ENCODE measurements around the gene TBC1D1.
A peak's percentile ranks its signal among the peaks of the same experiment; 100 is the strongest.

The TBC1D1 gene

GRCh38 chr4:38157592-38157991, 266.7 kb downstream of the TBC1D1 start:
- Histone ChIP-seq H3K27me3 (ENCODE audit: insufficient read depth, low read length) (no peaks in the 10 kb centered on the region), H3K9me3 (ENCODE audit: insufficient read depth, low read depth, low read length) (no peaks in the 10 kb centered on the region), H3K4me1 (ENCODE audit: insufficient read depth, low read length) (peaks cover 10% of the 10 kb centered on the region; the same call in 1 of the 2 replicates), H3K4me3 (ENCODE audit: low read length) (no peak overlapping the region), H3K36me3 (ENCODE audit: insufficient read depth, low read depth, low read length) (no peaks in the 10 kb centered on the region), H3K9ac (ENCODE audit: low read depth, low read length) (no peak overlapping the region), H3K27ac (ENCODE audit: low read length) (no peak overlapping the region)

GRCh38 chr4:38160487-38161207, 269.8 kb downstream of the TBC1D1 start:
- Histone ChIP-seq H3K4me1 (ENCODE audit: insufficient read depth, low read length) (peaks cover 10% of the 10 kb centered on the region; the same call in 1 of the 2 replicates), H3K4me3 (ENCODE audit: low read length) (no peak overlapping the region)

GRCh38 chr4:38161208-38162113, 270.6 kb downstream of the TBC1D1 start:
- Histone ChIP-seq H3K27me3 (ENCODE audit: insufficient read depth, low read length) (no peaks in the 10 kb centered on the region), H3K9ac (ENCODE audit: low read depth, low read length) (no peak overlapping the region), H3K9me3 (ENCODE audit: insufficient read depth, low read depth, low read length) (peaks cover 8% of the 10 kb centered on the region; the same call in 1 of the 2 replicates), H3K4me1 (ENCODE audit: insufficient read depth, low read length) (peaks cover 10% of the 10 kb centered on the region; the same call in 1 of the 2 replicates), H3K27ac (ENCODE audit: low read length) (no peak overlapping the region), H3K36me3 (ENCODE audit: insufficient read depth, low read depth, low read length) (no peaks in the 10 kb centered on the region), H3K4me3 (ENCODE audit: low read length) (no peak overlapping the region)

More at GRCh38 chr4:38160487-38161207, 269.8 kb downstream of the TBC1D1 start:
- no peaks in the 10 kb centered on the region for H3K27me3 ChIP-seq (ENCODE audit: insufficient read depth, low read length)
- H3K9me3 ChIP-seq (ENCODE audit: insufficient read depth, low read depth, low read length) = peaks cover 8% of the 10 kb centered on the region; the same call in 1 of the 2 replicates
- H3K27ac ChIP-seq (ENCODE audit: low read length) = no peak overlapping the region
- H3K9ac ChIP-seq (ENCODE audit: low read depth, low read length) = peak overlapping the region; percentile 14; the same call in 1 of the 2 replicates
- H3K36me3 ChIP-seq (ENCODE audit: insufficient read depth, low read depth, low read length) = no peaks in the 10 kb centered on the region

- peaks cover 10% of the 10 kb centered on the region; the same call in 1 of the 2 replicates for H3K4me1 ChIP-seq (ENCODE audit: insufficient read depth, low read length)
- no peaks in the 10 kb centered on the region for H3K27me3 ChIP-seq (ENCODE audit: insufficient read depth, low read length)
- no peak overlapping the region for H3K4me3 ChIP-seq (ENCODE audit: low read length)
- H3K9ac ChIP-seq (ENCODE audit: low read depth, low read length) = no peak overlapping the region
- H3K9me3 ChIP-seq (ENCODE audit: insufficient read depth, low read depth, low read length) = peaks cover 8% of the 10 kb centered on the region; the same call in 1 of the 2 replicates
- no peak overlapping the region for H3K27ac ChIP-seq (ENCODE audit: low read length)
- no peaks in the 10 kb centered on the region for H3K36me3 ChIP-seq (ENCODE audit: insufficient read depth, low read depth, low read length)
Measured at GRCh38 chr4:38162240-38162784, 271.4 kb downstream of the TBC1D1 start.

- Histone ChIP-seq H3K4me1 (ENCODE audit: insufficient read depth, low read length) (peaks cover 10% of the 10 kb centered on the region; the same call in 1 of the 2 replicates), H3K27ac (ENCODE audit: low read length) (no peak overlapping the region), H3K9me3 (ENCODE audit: insufficient read depth, low read depth, low read length) (peaks cover 8% of the 10 kb centered on the region; the same call in 1 of the 2 replicates), H3K4me3 (ENCODE audit: low read length) (no peak overlapping the region), H3K36me3 (ENCODE audit: insufficient read depth, low read depth, low read length) (no peaks in the 10 kb centered on the region), H3K27me3 (ENCODE audit: insufficient read depth, low read length) (no peaks in the 10 kb centered on the region), H3K9ac (ENCODE audit: low read depth, low read length) (no peak overlapping the region)
Measured at GRCh38 chr4:38163216-38164006, 272.5 kb downstream of the TBC1D1 start.

- Histone ChIP-seq H3K4me1 (ENCODE audit: insufficient read depth, low read length) (peaks cover 10% of the 10 kb centered on the region; the same call in 1 of the 2 replicates), H3K4me3 (ENCODE audit: low read length) (no peak overlapping the region), H3K36me3 (ENCODE audit: insufficient read depth, low read depth, low read length) (no peaks in the 10 kb centered on the region), H3K27me3 (ENCODE audit: insufficient read depth, low read length) (no peaks in the 10 kb centered on the region), H3K9ac (ENCODE audit: low read depth, low read length) (no peak overlapping the region), H3K27ac (ENCODE audit: low read length) (no peak overlapping the region), H3K9me3 (ENCODE audit: insufficient read depth, low read depth, low read length) (peaks cover 8% of the 10 kb centered on the region; the same call in 1 of the 2 replicates)
Measured at GRCh38 chr4:38164346-38164745, 273.5 kb downstream of the TBC1D1 start.

- Histone ChIP-seq H3K36me3 (ENCODE audit: insufficient read depth, low read depth, low read length) (no peaks in the 10 kb centered on the region), H3K9ac (ENCODE audit: low read depth, low read length) (no peak overlapping the region), H3K4me1 (ENCODE audit: insufficient read depth, low read length) (peaks cover 1% of the 10 kb centered on the region; the same call in 1 of the 2 replicates), H3K9me3 (ENCODE audit: insufficient read depth, low read depth, low read length) (peaks cover 8% of the 10 kb centered on the region; the same call in 1 of the 2 replicates), H3K4me3 (ENCODE audit: low read length) (no peak overlapping the region), H3K27ac (ENCODE audit: low read length) (no peak overlapping the region), H3K27me3 (ENCODE audit: insufficient read depth, low read length) (no peaks in the 10 kb centered on the region)
Measured at GRCh38 chr4:38166082-38166481, 275.2 kb downstream of the TBC1D1 start.

- H3K9me3 ChIP-seq (ENCODE audit: insufficient read depth, low read depth, low read length) = peaks cover 8% of the 10 kb centered on the region; the same call in 1 of the 2 replicates
- no peaks in the 10 kb centered on the region for H3K27me3 ChIP-seq (ENCODE audit: insufficient read depth, low read length)
- H3K36me3 ChIP-seq (ENCODE audit: insufficient read depth, low read depth, low read length) = no peaks in the 10 kb centered on the region
- H3K4me3 ChIP-seq (ENCODE audit: low read length) = no peak overlapping the region
- H3K27ac ChIP-seq (ENCODE audit: low read length) = no peak overlapping the region
- H3K9ac ChIP-seq (ENCODE audit: low read depth, low read length) = no peak overlapping the region
- H3K4me1 ChIP-seq (ENCODE audit: insufficient read depth, low read length) = no peaks in the 10 kb centered on the region
Measured at GRCh38 chr4:38166768-38167167, 275.9 kb downstream of the TBC1D1 start.

- H3K4me3 ChIP-seq (ENCODE audit: low read length) = no peak overlapping the region
- no peaks in the 10 kb centered on the region for H3K4me1 ChIP-seq (ENCODE audit: insufficient read depth, low read length)
- H3K9me3 ChIP-seq (ENCODE audit: insufficient read depth, low read depth, low read length) = peaks cover 8% of the 10 kb centered on the region; the same call in 1 of the 2 replicates
- H3K27me3 ChIP-seq (ENCODE audit: insufficient read depth, low read length) = no peaks in the 10 kb centered on the region
- no peaks in the 10 kb centered on the region for H3K36me3 ChIP-seq (ENCODE audit: insufficient read depth, low read depth, low read length)
- H3K27ac ChIP-seq (ENCODE audit: low read length) = no peak overlapping the region
- H3K9ac ChIP-seq (ENCODE audit: low read depth, low read length) = no peak overlapping the region
Measured at GRCh38 chr4:38167973-38168372, 277.1 kb downstream of the TBC1D1 start.

- Histone ChIP-seq H3K4me3 (ENCODE audit: low read length) (no peak overlapping the region), H3K36me3 (ENCODE audit: insufficient read depth, low read depth, low read length) (no peaks in the 10 kb centered on the region), H3K4me1 (ENCODE audit: insufficient read depth, low read length) (no peaks in the 10 kb centered on the region), H3K9me3 (ENCODE audit: insufficient read depth, low read depth, low read length) (peaks cover 2% of the 10 kb centered on the region; the same call in 1 of the 2 replicates), H3K27me3 (ENCODE audit: insufficient read depth, low read length) (no peaks in the 10 kb centered on the region), H3K27ac (ENCODE audit: low read length) (no peak overlapping the region), H3K9ac (ENCODE audit: low read depth, low read length) (no peak overlapping the region)
Measured at GRCh38 chr4:38169524-38169923, 278.6 kb downstream of the TBC1D1 start.

Data from iPS-20b (cell line).